IMR-90 (cell line): ENCODE measurements around the gene SLFN12L. TPM values are rescaled to one million over a fixed set of nuclear protein-coding genes. Genes with fewer than 3 reads are reported as not detected.

Source experiments
- ATAC-seq: fragments of 200-7000 bp; cut with Tn5 transposase; 2 replicates; pipeline ENCODE4 v1.9.1; 2020; ENCODE audit warnings: low read depth, mild to moderate bottlenecking, moderate library complexity
- BruUV-seq: library from RNA; stranded (reverse); fragments of 400-500 nt; replicated peaks from 2 replicates; lab custom pipeline; 2021; lab: Mats Ljungman, UMichigan
- CTCF ChIA-PET: fragments of 300-600 bp; formaldehyde crosslinking; extraction: SDS; loops from one replicate; lab custom pipeline; 2021; ENCODE audit warnings: antibody characterized with exemption; lab: Yijun Ruan, JAX
- POLR2A ChIA-PET: fragments of 300-600 bp; sonication (Branson Sonifier 250); formaldehyde crosslinking; loops from one replicate; lab custom pipeline; 2022; ENCODE audit warnings: antibody characterized with exemption; ENCODE audit not compliant: unreplicated experiment; lab: Charles Lee
- DNase-seq: peaks from one replicate; pipeline ENCODE4 v3.0.0; 2013
- H2AFZ ChIP-seq: replicated peaks from 2 replicates; pipeline ENCODE3; 2013; ENCODE audit warnings: low read length, mild to moderate bottlenecking; ENCODE audit not compliant: poor library complexity
- H2AK5ac ChIP-seq: 2 replicates; pipeline ENCODE4 v1.6.1; 2013; ENCODE audit warnings: low read depth, low read length, inconsistent platforms
- H2AK9ac ChIP-seq: replicated peaks from 2 replicates; pipeline ENCODE3; 2013; ENCODE audit warnings: mild to moderate bottlenecking, low read depth, low read length, moderate library complexity; ENCODE audit not compliant: poor library complexity
- H2BK120ac ChIP-seq: 2 replicates; pipeline ENCODE4 v1.6.1; 2013; ENCODE audit warnings: low read depth, low read length, inconsistent platforms
- H2BK15ac ChIP-seq: 3 replicates; pipeline ENCODE4 v1.6.1; 2013; ENCODE audit warnings: low read depth, low read length, inconsistent platforms
- H2BK20ac ChIP-seq: 2 replicates; pipeline ENCODE4 v1.6.1; 2013; ENCODE audit warnings: low read depth, mild to moderate bottlenecking, inconsistent platforms, low read length, moderate library complexity
- H2BK5ac ChIP-seq: 2 replicates; pipeline ENCODE4 v1.6.1; 2013; ENCODE audit warnings: mild to moderate bottlenecking, low read depth, low read length, inconsistent platforms; ENCODE audit not compliant: poor library complexity, severe bottlenecking
- H3K14ac ChIP-seq: replicated peaks from 2 replicates; pipeline ENCODE4 v1.6.1; 2013; ENCODE audit warnings: low read depth, low read length, inconsistent platforms
- H3K18ac ChIP-seq: 2 replicates; pipeline ENCODE4 v1.6.1; 2013; ENCODE audit warnings: low read depth, low read length, control low read depth
- H3K23ac ChIP-seq: 2 replicates; pipeline ENCODE4 v1.6.1; 2013; ENCODE audit warnings: low read depth, low read length, inconsistent platforms
- H3K27ac ChIP-seq: 2 replicates; pipeline ENCODE4 v1.5.1; 2013; ENCODE audit warnings: mild to moderate bottlenecking, control low read depth, low read length; ENCODE audit not compliant: insufficient read depth
- H3K27me3 ChIP-seq: 2 replicates; pipeline ENCODE4 v1.6.1; 2013; ENCODE audit warnings: low read length; ENCODE audit not compliant: control insufficient read depth, insufficient read depth
- H3K36me3 ChIP-seq: 2 replicates; pipeline ENCODE4 v1.6.1; 2013; ENCODE audit warnings: low read length, mixed read lengths; ENCODE audit not compliant: control insufficient read depth, insufficient read depth
- H3K4ac ChIP-seq: 2 replicates; pipeline ENCODE4 v1.6.1; 2013; ENCODE audit warnings: low read depth, low read length, inconsistent platforms
- H3K4me1 ChIP-seq: 2 replicates; pipeline ENCODE4 v1.6.1; 2013; ENCODE audit warnings: low read length, mixed read lengths; ENCODE audit not compliant: control insufficient read depth, insufficient read depth
- H3K4me2 ChIP-seq: 2 replicates; pipeline ENCODE4 v1.6.1; 2013; ENCODE audit warnings: low read depth, mild to moderate bottlenecking, control low read depth, low read length, moderate library complexity
- H3K4me3 ChIP-seq: 2 replicates; pipeline ENCODE4 v1.5.1; 2013; ENCODE audit warnings: low read depth, mild to moderate bottlenecking, control low read depth, low read length, moderate library complexity; ENCODE audit not compliant: insufficient read depth
- H3K56ac ChIP-seq: 2 replicates; pipeline ENCODE4 v1.6.1; 2013; ENCODE audit warnings: low read length, inconsistent platforms; ENCODE audit not compliant: insufficient read depth; ENCODE audit errors: extremely low read depth
- H3K79me1 ChIP-seq, 2 experiments: 2 replicates each; pipeline ENCODE4 v1.6.1; 2013; ENCODE audit warnings: low read length in 2 of 2, inconsistent platforms in 1 of 2, low read depth in 1 of 2
- H3K9ac ChIP-seq: 2 replicates; pipeline ENCODE4 v1.6.1; 2013; ENCODE audit warnings: low read depth, low read length, control low read depth
- H3K9me1 ChIP-seq: 2 replicates; pipeline ENCODE4 v1.6.1; 2013; ENCODE audit warnings: low read length, inconsistent platforms; ENCODE audit not compliant: insufficient read depth
- H3K9me3 ChIP-seq: 2 replicates; pipeline ENCODE4 v1.6.1; 2013; ENCODE audit warnings: low read length; ENCODE audit not compliant: control insufficient read depth, insufficient read depth
- H4K20me1 ChIP-seq: 2 replicates; pipeline ENCODE4 v1.6.1; 2013; ENCODE audit warnings: low read length, inconsistent platforms; ENCODE audit not compliant: insufficient read depth
- H4K5ac ChIP-seq: 2 replicates; pipeline ENCODE4 v1.6.1; 2013; ENCODE audit warnings: mild to moderate bottlenecking, low read depth, low read length, control low read depth
- H4K8ac ChIP-seq, 2 experiments: 2 replicates each; pipeline ENCODE4 v1.6.1; 2013; ENCODE audit warnings: low read depth in 2 of 2, low read length in 2 of 2, control low read depth in 1 of 2, inconsistent platforms in 1 of 2
- H4K91ac ChIP-seq: 2 replicates; pipeline ENCODE4 v1.6.1; 2013; ENCODE audit warnings: low read depth, low read length, inconsistent platforms; ENCODE audit not compliant: insufficient read depth
- BHLHE40 ChIP-seq: fragments of 150-350 bp; IDR thresholded peaks from 2 replicates; pipeline ENCODE4 v1.6.1; 2016; ENCODE audit warnings: mild to moderate bottlenecking, low read depth, low read length
- CEBPB ChIP-seq: IDR thresholded peaks from 2 replicates; pipeline ENCODE4 v1.6.1; 2012; ENCODE audit warnings: low read depth, low read length, improper control_type of control experiment
- CHD1 ChIP-seq: IDR thresholded peaks from 2 replicates; pipeline ENCODE4 v1.6.1; 2012; ENCODE audit warnings: low read depth, low read length, improper control_type of control experiment
- CTCF ChIP-seq: conservative IDR thresholded peaks from 2 replicates; pipeline ENCODE4 v1.5.1; 2012; ENCODE audit warnings: mild to moderate bottlenecking, low read depth, low read length, improper control_type of control experiment
- ELK1 ChIP-seq: fragments of 150-350 bp; IDR thresholded peaks from 2 replicates; pipeline ENCODE4 v1.6.1; 2016; ENCODE audit warnings: low read depth, mild to moderate bottlenecking, low read length, moderate library complexity, borderline replicate concordance
- FOS ChIP-seq: fragments of 150-350 bp; IDR thresholded peaks from 2 replicates; pipeline ENCODE4 v1.6.1; 2016; ENCODE audit warnings: low read depth, low read length
- MAFK ChIP-seq: IDR thresholded peaks from 2 replicates; pipeline ENCODE4 v1.6.1; 2012; ENCODE audit warnings: low read depth, low read length, improper control_type of control experiment
- MAZ ChIP-seq: IDR thresholded peaks from 2 replicates; pipeline ENCODE4 v1.6.1; 2012; ENCODE audit warnings: low read depth, mild to moderate bottlenecking, low read length, improper control_type of control experiment, moderate library complexity, borderline replicate concordance
- MXI1 ChIP-seq: IDR thresholded peaks from 2 replicates; pipeline ENCODE4 v1.6.1; 2012; ENCODE audit warnings: low read depth, mild to moderate bottlenecking, low read length, moderate library complexity, borderline replicate concordance
- NFE2L2 ChIP-seq: fragments of 150-350 bp; IDR thresholded peaks from 2 replicates; pipeline ENCODE4 v1.6.1; 2016; ENCODE audit warnings: low read depth, mild to moderate bottlenecking, low read length
- POLR2A ChIP-seq: IDR thresholded peaks from 2 replicates; pipeline ENCODE4 v1.6.1; 2012; ENCODE audit warnings: mild to moderate bottlenecking, low read depth, low read length
- RAD21 ChIP-seq: IDR thresholded peaks from 2 replicates; pipeline ENCODE4 v1.6.1; 2012; ENCODE audit warnings: low read length, improper control_type of control experiment
- RCOR1 ChIP-seq: IDR thresholded peaks from 2 replicates; pipeline ENCODE4 v1.6.1; 2012; ENCODE audit warnings: mild to moderate bottlenecking, low read length, improper control_type of control experiment; ENCODE audit not compliant: insufficient replicate concordance
- SMC3 ChIP-seq: fragments of 150-350 bp; IDR thresholded peaks from 2 replicates; pipeline ENCODE4 v1.6.1; 2016; ENCODE audit warnings: low read depth, mild to moderate bottlenecking, antibody characterized with exemption, low read length, moderate library complexity
- USF2 ChIP-seq: fragments of 150-350 bp; IDR thresholded peaks from 2 replicates; pipeline ENCODE4 v1.6.1; 2017; ENCODE audit warnings: mild to moderate bottlenecking, antibody characterized with exemption, low read length, low read depth
- WGBS, 2 experiments: methylation state at CpG; one replicate each; pipeline versions ENCODE4 v1.1.5 to v1.1.7; 2013; ENCODE audit warnings: missing lambda C conversion rate in 2 of 2; ENCODE audit not compliant: insufficient read length in 1 of 2; ENCODE audit errors: extremely low coverage in 2 of 2; 5-methylcytosine and 5-hydroxymethylcytosine counted together
- dilution Hi-C: fragments of 300-500 bp; cut with HindIII; formaldehyde crosslinking; loops from one replicate; pipeline ENCODE4 v1.14.3; 2018; ENCODE audit warnings: low sequenced_read_pairs; ENCODE audit not compliant: unreplicated experiment
- in situ Hi-C: fragments of 300-500 bp; cut with MboI; formaldehyde crosslinking; loops from 3 replicates; pipeline ENCODE4 v1.14.3; 2019; ENCODE audit warnings: low sequenced_read_pairs, inconsistent platforms, mixed read lengths
- intact Hi-C: fragments of 100-400 bp; cut with micrococcal nuclease; formaldehyde crosslinking; loops from 2 replicates; pipeline ENCODE4 v1.10.0; 2022
- polyA plus RNA-seq, 3 experiments: library from polyadenylated mRNA; depleted of rRNA; stranded (reverse); fragments of >200 nt; gene quantifications; 2 replicates each; pipeline ENCODE4 v1.2.3, GENCODE V29; 2012; ENCODE audit warnings: low replicate concordance in 1 of 3
- total RNA-seq: library from RNA; depleted of rRNA; stranded (reverse); fragments of >200 nt; gene quantifications from 2 replicates; pipeline ENCODE4 v1.2.3, GENCODE V29; 2012

SLFN12L gene
- total and polyA plus RNA-seq, 2 of the 4 experiments (the other 2 are of a cell fraction) = 0.18 TPM; not detected in 1

- H4K20me1 ChIP-seq = no peaks in the 10 kb centered on the region
- H3K18ac ChIP-seq = no peak overlapping the region
- H3K36me3 ChIP-seq = no peaks in the 10 kb centered on the region
- CTCF ChIA-PET = interaction anchor here (1.0 kb wide), 1 partner anchor 568 kb away, joined by 4 read pairs; no protein-coding TSS in a partner anchor
- no peak overlapping the region for H3K27ac ChIP-seq
- no peak overlapping the region for H3K4me2 ChIP-seq
- H3K4ac ChIP-seq = no peak overlapping the region
- ATAC-seq (no peak), DNase-seq (no peak)
- H2BK5ac ChIP-seq = no peak overlapping the region
- H4K8ac ChIP-seq = no peak overlapping the region
- no peak overlapping the region for H3K9ac ChIP-seq
- no CpG with 5 or more reads among the region's 8 CpGs for WGBS, 2 experiments
- POLR2A ChIA-PET = no interaction called here
- no peak overlapping the region for H2AK5ac ChIP-seq
- intact Hi-C loops = loop anchor here (10.0 kb wide), 1 partner anchor 554 kb away; no protein-coding TSS in a partner anchor
- no peaks in the 10 kb centered on the region for H3K9me3 ChIP-seq
- H4K5ac ChIP-seq = no peak overlapping the region
- no peak overlapping the region for H2AK9ac ChIP-seq
- no TSS peak for BruUV-seq
- no peak overlapping the region for H2AFZ ChIP-seq
- no peak overlapping the region for H2BK15ac ChIP-seq
- no peak overlapping the region for H3K4me3 ChIP-seq
- H2BK120ac ChIP-seq = no peak overlapping the region
- H2BK20ac ChIP-seq = no peak overlapping the region
- no peak overlapping the region for H3K56ac ChIP-seq
- no peaks in the 10 kb centered on the region for H3K9me1 ChIP-seq
- no peaks in the 10 kb centered on the region for H3K4me1 ChIP-seq
- peaks cover 24% of the 10 kb centered on the region for H3K27me3 ChIP-seq
- in situ Hi-C loops = loop anchor here (25.0 kb wide), 1 partner anchor 1136 kb away; no protein-coding TSS in a partner anchor
- no peak overlapping the region for H4K91ac ChIP-seq
- H3K23ac ChIP-seq = no peak overlapping the region
- TF ChIP-seq MXI1 (no peak), BHLHE40 (no peak), USF2 (no peak), RAD21 (no peak), ELK1 (no peak), MAZ (no peak), SMC3 (no peak), CHD1 (no peak), MAFK (no peak), POLR2A (no peak), CTCF (no peak), NFE2L2 (no peak), CEBPB (no peak), RCOR1 (no peak), FOS (no peak)
- dilution Hi-C loops = loop anchor here (25.0 kb wide), 2 partner anchors 236 to 361 kb away; partner anchors contain the start of gene SLC35G3
- no peak overlapping the region for H3K14ac ChIP-seq
- H3K79me1 ChIP-seq = no peaks in the 10 kb centered on the region
Measured at GRCh38 chr17:35548208-35548810, 10.8 kb upstream of the SLFN12L start.
